GM23338 (cell line): Measurements from ENCODE around the gene R3HCC1L. TPM values are rescaled to one million over a fixed set of nuclear protein-coding genes. Genes with fewer than 3 reads are reported as not detected.
"Not testable (repeated sequence)": the region's sequence is repeated elsewhere in the genome, so short reads cannot be mapped to it uniquely, and the experiment has no call there.

Experiments
- ATAC-seq: fragments of 200-7000 bp; cut with Tn5 transposase; 3 replicates; pipeline ENCODE4 v1.9.1; 2020
- DNase-seq: peaks from one replicate; pipeline ENCODE4 v3.0.0-alpha.2; 2015; ENCODE audit warnings: low spot score
- H2AFZ ChIP-seq: fragments of 200-600 bp; sonication (generic); 2 replicates; pipeline ENCODE4 v1.8.0; 2016; ENCODE audit warnings: antibody characterized with exemption, mild to moderate bottlenecking, moderate library complexity
- H3F3A ChIP-seq: fragments of 200-600 bp; sonication (generic); replicated peaks from 2 replicates; pipeline ENCODE4 v1.8.0; 2017; ENCODE audit warnings: antibody characterized with exemption, mixed run types, low read depth
- H3K27ac ChIP-seq: fragments of 200-600 bp; sonication (generic); 2 replicates; pipeline ENCODE4 v1.6.1; 2016; ENCODE audit warnings: low read depth
- H3K27me3 ChIP-seq: fragments of 200-600 bp; sonication (generic); 2 replicates; pipeline ENCODE4 v1.8.0; 2016; ENCODE audit warnings: mild to moderate bottlenecking, mixed run types, moderate library complexity; ENCODE audit not compliant: insufficient read depth
- H3K36me3 ChIP-seq: fragments of 200-600 bp; sonication (generic); 2 replicates; pipeline ENCODE4 v1.8.0; 2016; ENCODE audit warnings: mild to moderate bottlenecking; ENCODE audit not compliant: insufficient read depth
- H3K4me1 ChIP-seq: fragments of 200-600 bp; sonication (generic); 2 replicates; pipeline ENCODE4 v1.8.0; 2016; ENCODE audit warnings: mild to moderate bottlenecking, moderate library complexity; ENCODE audit not compliant: insufficient read depth
- H3K4me2 ChIP-seq: fragments of 200-600 bp; sonication (generic); 2 replicates; pipeline ENCODE4 v1.7.1; 2017; ENCODE audit warnings: mixed run types
- H3K4me3 ChIP-seq: fragments of 200-600 bp; sonication (generic); 2 replicates; pipeline ENCODE4 v1.6.1; 2016; ENCODE audit warnings: mixed run types
- H3K79me2 ChIP-seq: fragments of 200-600 bp; sonication (generic); replicated peaks from 2 replicates; pipeline ENCODE4 v1.8.0; 2017; ENCODE audit warnings: mild to moderate bottlenecking; ENCODE audit not compliant: insufficient read depth
- H3K9me2 ChIP-seq: fragments of 200-600 bp; sonication (generic); 2 replicates; pipeline ENCODE4 v1.8.0; 2017; ENCODE audit not compliant: insufficient read depth
- H4K20me1 ChIP-seq: fragments of 200-600 bp; sonication (generic); replicated peaks from 2 replicates; pipeline ENCODE4 v1.8.0; 2017; ENCODE audit warnings: mild to moderate bottlenecking; ENCODE audit not compliant: insufficient read depth
- H3K27ac Mint-ChIP-seq: 2 replicates; pipeline ENCODE4 v1.8.0; 2020; ENCODE audit warnings: inconsistent platforms, mild to moderate bottlenecking, moderate library complexity, mixed read lengths
- H3K27me3 Mint-ChIP-seq: 3 replicates; pipeline ENCODE4 v1.8.0; 2022; ENCODE audit warnings: low read depth, mild to moderate bottlenecking, moderate library complexity, mixed read lengths, inconsistent platforms; ENCODE audit not compliant: insufficient read depth, poor library complexity
- H3K36me3 Mint-ChIP-seq: 3 replicates; pipeline ENCODE4 v1.8.0; 2021; ENCODE audit warnings: low read depth, mild to moderate bottlenecking, inconsistent platforms, moderate library complexity, mixed read lengths
- H3K4me1 Mint-ChIP-seq: 3 replicates; pipeline ENCODE4 v1.8.0; 2020; ENCODE audit warnings: mild to moderate bottlenecking, inconsistent platforms, mixed read lengths
- H3K4me3 Mint-ChIP-seq: 3 replicates; pipeline ENCODE4 v1.8.0; 2021; ENCODE audit warnings: moderate library complexity, mild to moderate bottlenecking, inconsistent platforms, mixed read lengths
- H3K9me3 Mint-ChIP-seq: 3 replicates; pipeline ENCODE4 v1.8.0; 2020; ENCODE audit warnings: moderate library complexity, mild to moderate bottlenecking, inconsistent platforms, mixed read lengths
- ETS1 ChIP-seq: IDR thresholded peaks from 2 replicates; pipeline ENCODE4 v1.6.1; 2016; ENCODE audit warnings: antibody characterized with exemption
- EZH2phosphoT487 ChIP-seq: fragments of 200-600 bp; sonication (generic); IDR thresholded peaks from one replicate; pipeline ENCODE4 v1.8.1; 2018; ENCODE audit warnings: antibody characterized with exemption; ENCODE audit not compliant: unreplicated experiment
- polyA plus RNA-seq: library from polyadenylated mRNA; unstranded; fragments of >200 nt; fragmentation: Nextera tagmentation; extraction: Ambion mirVana; gene quantifications from 2 replicates; pipeline ENCODE4 v1.2.1, GENCODE V29; 2016
- total RNA-seq: library from RNA; depleted of rRNA; stranded (reverse); fragments of >200 nt; shearing (Covaris generic); gene quantifications from 2 replicates; pipeline ENCODE4 v1.2.3, GENCODE V29; 2014

Gene R3HCC1L
- total and polyA plus RNA-seq, 2 experiments from 2014 or later = 9.3 to 15.8 TPM

- Mint-ChIP-seq H3K9me3 (peaks cover 21% of the 10 kb centered on the region), H3K36me3 (peaks cover 20% of the 10 kb centered on the region), H3K4me1 (peaks cover 15% of the 10 kb centered on the region), H3K4me3 (no peak overlapping the region), H3K27me3 (peaks cover 14% of the 10 kb centered on the region), H3K27ac (no peak overlapping the region)
- Histone ChIP-seq H3F3A (no peaks in the 10 kb centered on the region; the same call in none of the 2 replicates), H3K9me2 (peaks cover 11% of the 10 kb centered on the region), H3K27ac (no peak overlapping the region), H3K36me3 (no peaks in the 10 kb centered on the region), H3K4me2 (no peak overlapping the region), H3K4me3 (no peak overlapping the region), H3K79me2 (peaks cover 16% of the 10 kb centered on the region), H2AFZ (no peak overlapping the region), H3K4me1 (peaks cover 9% of the 10 kb centered on the region), H3K27me3 (no peaks in the 10 kb centered on the region), H4K20me1 (no peaks in the 10 kb centered on the region)
- TF ChIP-seq ETS1 = no peak
- no peak for DNase-seq
- no peak for ATAC-seq
These were observed 2.8 kb upstream of the R3HCC1L start for GRCh38 chr10:98131619-98132018.

GRCh38 chr10:98133075-98133752, 1.2 kb upstream of the R3HCC1L start:
- not testable (repeated sequence) for H3K4me3 ChIP-seq, H3K27ac Mint-ChIP-seq, H3K4me2 ChIP-seq, DNase-seq, H3K27me3 ChIP-seq, H3F3A ChIP-seq, H4K20me1 ChIP-seq, H3K36me3 ChIP-seq, H3K27ac ChIP-seq, ATAC-seq
- peak overlapping the region; percentile 96 for H2AFZ ChIP-seq
- peaks cover 32% of the 10 kb centered on the region for H3K79me2 ChIP-seq
- H3K27me3 Mint-ChIP-seq = peaks cover 14% of the 10 kb centered on the region
- H3K4me3 Mint-ChIP-seq = peak overlapping the region; percentile 12; the same call in 1 of the 3 replicates
- H3K9me2 ChIP-seq = peaks cover 11% of the 10 kb centered on the region
- H3K36me3 Mint-ChIP-seq = peaks cover 20% of the 10 kb centered on the region
- H3K4me1 ChIP-seq = peaks cover 14% of the 10 kb centered on the region
- H3K9me3 Mint-ChIP-seq = peaks cover 20% of the 10 kb centered on the region
- H3K4me1 Mint-ChIP-seq = peaks cover 20% of the 10 kb centered on the region

GRCh38 chr10:98134117-98134430, 383 bp upstream of the R3HCC1L start:
- Histone ChIP-seq H3K27me3 (no peaks in the 10 kb centered on the region), H3K4me1 (peaks cover 14% of the 10 kb centered on the region), H3K79me2 (peaks cover 41% of the 10 kb centered on the region), H3K27ac (no peak overlapping the region), H4K20me1 (peaks cover 6% of the 10 kb centered on the region; the same call in 1 of the 2 replicates), H3F3A (no peaks in the 10 kb centered on the region; the same call in none of the 2 replicates), H3K9me2 (peaks cover 11% of the 10 kb centered on the region), H3K4me3 (peak overlapping the region; percentile 93), H3K4me2 (peak overlapping the region; percentile 98), H3K36me3 (no peaks in the 10 kb centered on the region), H2AFZ (peak overlapping the region; percentile 96)
- DNase-seq = no peak
- Mint-ChIP-seq H3K27ac (peak overlapping the region; percentile 96; the same call in 1 of the 2 replicates), H3K4me3 (peak overlapping the region; percentile 93), H3K36me3 (peaks cover 20% of the 10 kb centered on the region), H3K27me3 (peaks cover 14% of the 10 kb centered on the region), H3K9me3 (peaks cover 20% of the 10 kb centered on the region), H3K4me1 (peaks cover 20% of the 10 kb centered on the region)
- ATAC-seq = no peak
- TF ChIP-seq ETS1 (no peak), EZH2phosphoT487 (no peak)
